Lower lobe of right lung (tissue), 2 donors: ENCODE measurements around the gene PPP1R27. TPM values are rescaled to one million over a fixed set of nuclear protein-coding genes. Genes with fewer than 3 reads are reported as not detected.

Experiments
- ATAC-seq, 2 donors: fragments of 200-7000 bp; cut with Tn5 transposase; one replicate each; pipeline ENCODE4 v1.9.1; 2020 to 2022; ENCODE audit warnings: mild to moderate bottlenecking in 2 of 2, moderate library complexity in 2 of 2
- DNase-seq: peaks from one replicate; pipeline ENCODE4 v3.0.0-alpha.2; 2020
- H3K27ac ChIP-seq: fragments of 200-600 bp; one replicate; pipeline ENCODE4 v1.8.0; 2022
- H3K27me3 ChIP-seq: fragments of 200-600 bp; one replicate; pipeline ENCODE4 v1.8.0; 2022; ENCODE audit warnings: low read depth
- H3K36me3 ChIP-seq: fragments of 200-600 bp; one replicate; pipeline ENCODE4 v1.8.0; 2022; ENCODE audit warnings: mild to moderate bottlenecking
- H3K4me1 ChIP-seq: fragments of 200-600 bp; one replicate; pipeline ENCODE4 v1.8.0; 2022
- H3K4me3 ChIP-seq: fragments of 200-600 bp; one replicate; pipeline ENCODE4 v1.8.0; 2022; ENCODE audit warnings: mild to moderate bottlenecking
- H3K9me3 ChIP-seq: fragments of 200-600 bp; one replicate; pipeline ENCODE4 v1.8.0; 2022
- CTCF ChIP-seq: fragments of 200-600 bp; IDR thresholded peaks from one replicate; pipeline ENCODE4 v1.8.0; 2022; ENCODE audit warnings: antibody characterized with exemption, mild to moderate bottlenecking
- intact Hi-C: fragments of 100-400 bp; cut with DNase I; formaldehyde crosslinking; loops from one replicate; pipeline ENCODE4 v1.11.0; 2022
- long read RNA-seq: library from polyadenylated mRNA; unstranded; transcript quantifications from one replicate; pipeline ENCODE4 v2.0.0, GENCODE V29; 2021
- total RNA-seq: library from RNA; stranded (reverse); fragmentation: NEBNext Ultra II Directional; extraction: Animal tissue kit (Norgen Biotek cat#: 25700); gene quantifications from one replicate; pipeline ENCODE4 v1.2.1, GENCODE V29; 2021
- donor health status: DM: no; HTN: yes; CAD: no; lungs with severe emphysema.

PPP1R27 gene
- total RNA-seq: not detected
- long read RNA-seq: 0 reads

- H3K9me3 ChIP-seq: no peaks in the 10 kb centered on the region
- H3K4me3 ChIP-seq: peak within 1 kb of the TSS; percentile 78
- no peak for DNase-seq
- H3K4me1 ChIP-seq: peaks cover 24% of the 10 kb centered on the region
- intact Hi-C loops: no loop called here
- ATAC-seq: no peak
- H3K36me3 ChIP-seq: peaks cover 3% of the 10 kb centered on the region
- peak within 1 kb of the TSS; percentile 94 for H3K27ac ChIP-seq
- no peaks in the 10 kb centered on the region for H3K27me3 ChIP-seq
- no peak for TF ChIP-seq CTCF
Observed at GRCh38 chr17:81834831-81835267, at the start of gene PPP1R27. Gene PPP1R27 (minus strand): TSS chr17:81835050. CDS start chr17:81834953, 97 bp downstream.

GRCh38 chr17:81884520-81884919 lies 49.7 kb upstream of the PPP1R27 start:
- peaks cover 86% of the 10 kb centered on the region for H3K36me3 ChIP-seq
- peak in 1 of 2 donors; percentile 15 for ATAC-seq

GRCh38 chr17:81879121-81879520 lies 44.3 kb upstream of the PPP1R27 start:
- no peak for TF ChIP-seq CTCF
- Histone ChIP-seq H3K27ac (no peak overlapping the region), H3K4me1 (no peaks in the 10 kb centered on the region), H3K36me3 (peaks cover 49% of the 10 kb centered on the region), H3K27me3 (no peaks in the 10 kb centered on the region), H3K4me3 (no peak overlapping the region), H3K9me3 (no peaks in the 10 kb centered on the region)
- intact Hi-C loops: no loop called here
- no peak for DNase-seq
- no peak for ATAC-seq

More at GRCh38 chr17:81884520-81884919, 49.7 kb upstream of the PPP1R27 start:
- peaks cover 4% of the 10 kb centered on the region for H3K4me1 ChIP-seq
- no peaks in the 10 kb centered on the region for H3K9me3 ChIP-seq
- DNase-seq: no peak
- H3K4me3 ChIP-seq: no peak overlapping the region
- no peaks in the 10 kb centered on the region for H3K27me3 ChIP-seq
- intact Hi-C loops: no loop called here
- no peak for TF ChIP-seq CTCF
- no peak overlapping the region for H3K27ac ChIP-seq

GRCh38 chr17:81878294-81878693 lies 43.4 kb upstream of the PPP1R27 start:
- DNase-seq: no peak
- no peak for TF ChIP-seq CTCF
- Histone ChIP-seq H3K4me3 (no peak overlapping the region), H3K9me3 (no peaks in the 10 kb centered on the region), H3K27me3 (no peaks in the 10 kb centered on the region), H3K4me1 (peaks cover under 1% of the 10 kb centered on the region), H3K27ac (no peak overlapping the region), H3K36me3 (peaks cover 42% of the 10 kb centered on the region)
- no peak for ATAC-seq
- intact Hi-C loops: no loop called here

GRCh38 chr17:81877569-81877968 lies 42.7 kb upstream of the PPP1R27 start:
- H3K4me3 ChIP-seq: no peak overlapping the region
- no peaks in the 10 kb centered on the region for H3K27me3 ChIP-seq
- H3K36me3 ChIP-seq: peaks cover 40% of the 10 kb centered on the region
- no peak for DNase-seq
- ATAC-seq: no peak
- intact Hi-C loops: no loop called here
- no peak overlapping the region for H3K27ac ChIP-seq
- peaks cover 8% of the 10 kb centered on the region for H3K4me1 ChIP-seq
- H3K9me3 ChIP-seq: no peaks in the 10 kb centered on the region
- no peak for TF ChIP-seq CTCF
